Measurements from ENCODE around the gene RHBDL1.

Gene RHBDL1

DNA sequence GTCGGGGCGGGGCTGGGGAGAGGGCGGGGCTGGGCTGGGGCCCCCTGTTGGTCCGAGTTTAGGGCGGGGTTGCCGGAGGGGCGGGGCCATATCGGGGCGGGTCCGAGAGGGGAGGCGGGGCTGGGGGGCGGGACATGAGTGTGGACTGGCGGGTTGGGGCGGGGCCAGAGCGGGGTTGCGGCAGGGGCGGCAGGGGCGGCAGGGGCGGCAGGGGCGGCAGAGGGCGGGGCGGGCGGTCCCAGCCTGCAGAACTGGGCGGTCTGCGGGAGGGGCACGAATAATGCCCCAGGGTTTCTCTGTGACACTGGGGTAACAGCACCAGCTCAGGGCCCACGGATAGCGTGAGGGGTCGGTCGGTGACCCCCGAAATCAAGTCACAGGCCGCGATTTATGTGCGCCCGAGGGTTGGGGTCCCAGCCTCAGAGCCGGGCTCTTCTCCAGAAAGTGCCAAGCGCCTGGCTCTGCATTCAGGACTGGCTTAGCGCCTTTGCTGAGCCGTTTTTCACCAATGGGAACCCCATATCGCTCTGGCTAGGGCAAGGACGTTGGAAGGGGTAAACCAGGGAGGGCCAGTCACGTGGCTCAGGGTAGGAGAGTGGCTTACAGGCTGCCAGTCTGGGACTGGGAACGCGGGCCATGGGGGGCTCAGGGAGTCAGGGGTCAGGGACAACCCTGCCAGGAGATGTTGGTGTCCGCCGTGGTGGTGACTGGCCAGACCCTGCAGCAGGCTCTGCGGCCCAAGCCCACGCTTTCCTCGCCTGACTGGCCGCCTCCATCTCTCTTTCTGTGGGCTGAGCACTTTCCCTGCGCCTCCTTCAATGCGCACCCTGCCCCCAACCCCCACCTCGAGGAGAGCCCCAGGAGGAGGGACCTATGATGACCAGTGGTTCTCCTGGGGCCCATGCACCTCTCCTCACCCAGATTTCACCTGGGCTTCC, 38.1 kb upstream of the RHBDL1 start:
- no peak for DNase-seq

DNA sequence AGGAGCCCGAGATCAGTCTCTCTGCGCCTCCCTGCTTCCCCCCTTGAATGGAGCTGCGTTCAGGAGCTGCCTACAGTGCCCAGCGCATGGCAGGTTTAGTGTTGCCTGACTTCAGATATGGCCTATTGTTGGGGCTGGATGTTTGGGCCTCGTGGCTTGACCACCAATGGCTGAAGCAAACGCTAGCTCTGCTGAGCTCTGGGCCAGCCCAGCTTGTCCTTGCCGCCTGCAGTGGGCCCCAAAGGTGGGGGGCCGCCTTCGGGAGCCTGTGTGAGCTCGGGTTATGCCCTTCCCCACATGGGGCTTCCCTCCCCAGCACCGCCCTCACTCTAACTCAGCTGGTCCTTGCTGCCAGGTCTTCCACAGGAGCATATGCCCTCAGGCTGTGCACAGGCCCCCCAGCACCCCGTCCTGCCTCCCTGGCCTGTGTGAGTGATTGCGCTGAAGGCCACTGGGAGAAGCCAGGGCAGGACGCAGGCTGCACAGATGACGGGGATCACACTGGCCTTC, 37.4 kb upstream of the RHBDL1 start:
- DNase-seq = no peak

DNA sequence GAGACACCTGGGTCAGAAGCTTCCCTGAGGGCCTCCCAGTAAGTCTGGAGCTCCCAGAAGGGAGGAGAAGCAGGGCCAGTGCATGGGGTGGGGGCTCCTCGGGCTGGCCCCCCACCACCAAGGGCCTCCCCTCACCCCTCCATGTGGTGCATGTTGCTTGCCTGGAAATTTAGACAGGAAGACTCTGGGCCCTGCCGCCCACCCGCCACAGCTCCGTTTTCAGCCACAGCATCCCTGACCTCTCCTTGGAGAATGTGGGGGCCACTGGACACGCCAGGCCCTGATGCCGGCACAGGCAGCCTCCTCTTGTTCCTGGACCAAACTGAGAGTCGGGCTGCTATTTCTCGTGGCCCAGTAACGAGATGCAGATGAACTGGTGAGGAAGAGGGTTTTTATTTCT, 36.6 kb upstream of the RHBDL1 start:
- DNase-seq = no peak

DNA sequence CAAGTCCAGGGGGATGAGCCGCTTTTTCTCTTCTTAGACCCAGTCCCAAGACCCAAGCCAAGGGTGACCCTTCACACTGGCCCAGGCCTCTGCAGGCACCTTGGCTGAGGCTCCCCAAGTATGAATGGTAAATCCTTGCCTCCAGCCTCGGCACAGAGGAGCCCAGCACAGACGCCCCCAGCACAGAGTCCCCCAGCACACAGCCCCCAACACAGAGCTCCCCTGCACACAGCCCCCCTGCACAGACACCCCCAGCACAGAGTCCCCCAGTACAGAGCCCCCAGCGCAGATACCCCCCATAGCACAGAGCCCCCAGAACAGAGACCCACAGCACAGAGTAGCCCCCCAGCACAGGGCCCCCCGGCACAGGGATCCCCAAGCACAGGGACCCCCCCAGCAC, 34.9 kb upstream of the RHBDL1 start:
- DNase-seq = no peak

DNA sequence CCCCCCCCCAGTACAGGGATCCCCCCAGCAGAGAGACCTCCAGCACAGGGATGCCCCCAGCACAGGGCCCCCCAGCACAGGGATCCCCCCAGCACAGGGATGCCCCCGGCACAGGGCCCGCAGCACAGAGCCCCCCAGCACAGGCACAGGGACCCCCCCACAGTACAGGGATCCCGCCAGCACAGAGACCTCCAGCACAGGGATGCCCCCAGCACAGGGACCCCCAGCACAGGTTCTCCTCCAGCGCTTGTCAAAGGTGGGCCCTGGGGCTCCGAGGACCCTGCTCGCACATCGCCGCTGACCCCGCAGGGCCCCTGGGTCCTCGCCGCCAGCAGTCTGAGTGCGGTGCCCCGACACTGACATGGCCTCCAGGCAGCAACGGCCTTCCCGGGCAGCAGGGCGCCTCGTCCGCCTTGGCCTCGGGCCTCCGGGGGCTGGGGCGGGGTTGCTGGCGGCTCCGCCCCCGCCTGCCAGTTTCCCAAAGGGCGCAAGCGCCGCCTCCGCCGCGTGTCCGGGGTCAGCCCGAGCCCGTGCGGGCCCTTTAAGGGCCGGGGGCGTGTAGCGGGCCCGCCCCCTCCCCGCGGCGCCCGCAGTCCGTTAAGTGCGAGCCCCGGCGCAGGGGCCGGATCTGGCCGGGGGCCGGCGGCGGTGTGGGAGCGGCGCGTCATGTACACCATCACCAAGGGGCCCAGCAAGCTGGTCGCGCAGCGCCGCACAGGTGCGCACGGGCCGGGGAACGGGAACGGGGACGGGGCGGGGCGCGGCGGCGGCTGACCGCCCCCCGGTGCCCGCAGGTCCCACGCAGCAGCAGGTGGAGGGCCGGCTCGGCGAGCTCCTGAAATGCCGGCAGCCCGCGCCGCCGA, 33.9 kb upstream of the RHBDL1 start, which contains the start of gene MCRIP2:
Gene MCRIP2, plus strand, starts transcription at position 503 of the 863 bp plus-strand sequence. Its CDS starts 164 bp downstream, at position 667.
- peak; percentile 6 for DNase-seq

DNA sequence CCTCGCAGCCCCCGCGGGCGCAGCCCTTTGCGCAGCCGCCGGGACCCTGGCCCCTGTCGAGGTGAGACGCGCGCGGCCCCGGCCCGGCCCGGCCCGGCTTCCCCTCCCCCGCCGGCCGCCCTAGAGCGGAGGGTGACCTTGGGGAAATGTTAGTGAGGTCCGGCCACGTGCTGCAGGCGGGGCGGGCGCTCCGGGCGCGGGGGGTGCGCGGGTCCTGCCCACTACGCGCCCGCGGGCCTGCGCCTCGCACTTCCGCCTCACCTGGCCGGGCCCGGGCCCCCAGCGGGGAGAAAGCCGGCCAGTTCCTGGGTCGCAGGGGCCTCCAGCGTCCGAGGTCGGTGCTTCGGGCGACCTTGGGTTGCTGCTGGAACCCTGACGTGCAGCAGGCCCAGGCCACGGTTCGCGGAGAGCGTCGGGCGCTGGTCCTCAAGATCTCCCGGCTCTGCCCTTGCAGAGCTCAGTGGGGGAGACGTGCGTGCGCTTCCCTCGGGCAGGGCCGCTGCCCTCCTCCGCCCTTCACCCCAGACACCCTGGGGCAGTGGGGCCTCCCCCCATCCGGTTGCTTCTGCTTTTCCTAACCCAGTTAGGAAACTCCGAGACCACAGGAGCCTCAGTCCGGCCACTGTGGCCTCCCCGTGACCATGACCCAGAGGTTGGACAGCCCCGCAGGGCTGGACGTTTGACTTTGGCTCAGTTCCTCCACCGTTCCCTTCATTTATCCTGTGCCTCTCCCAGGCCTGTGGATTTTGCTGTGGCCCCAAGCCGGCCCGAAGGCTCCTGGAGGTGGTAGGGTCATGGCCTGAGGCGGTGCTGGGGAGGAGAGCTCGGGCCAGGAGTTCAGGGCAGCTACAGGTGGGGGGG, 33.1 kb upstream of the RHBDL1 start:
- DNase-seq = no peak

DNA sequence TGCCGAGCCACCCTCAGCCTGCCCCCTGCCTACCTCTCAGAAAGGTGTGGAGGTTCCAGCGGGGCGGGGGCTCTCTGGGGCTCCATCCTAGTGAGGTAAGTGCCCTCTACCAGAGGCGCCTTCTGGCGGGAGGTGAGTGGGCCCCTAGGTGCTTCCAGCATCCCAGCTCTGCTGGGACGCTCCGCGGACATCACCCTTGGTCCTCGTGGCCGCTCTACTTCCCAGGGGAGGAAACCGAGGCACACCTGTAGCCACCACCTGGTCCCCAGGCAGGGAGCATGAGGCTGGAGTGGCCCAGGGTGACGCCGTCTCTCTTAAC, 32.5 kb upstream of the RHBDL1 start:
- no peak for DNase-seq

DNA sequence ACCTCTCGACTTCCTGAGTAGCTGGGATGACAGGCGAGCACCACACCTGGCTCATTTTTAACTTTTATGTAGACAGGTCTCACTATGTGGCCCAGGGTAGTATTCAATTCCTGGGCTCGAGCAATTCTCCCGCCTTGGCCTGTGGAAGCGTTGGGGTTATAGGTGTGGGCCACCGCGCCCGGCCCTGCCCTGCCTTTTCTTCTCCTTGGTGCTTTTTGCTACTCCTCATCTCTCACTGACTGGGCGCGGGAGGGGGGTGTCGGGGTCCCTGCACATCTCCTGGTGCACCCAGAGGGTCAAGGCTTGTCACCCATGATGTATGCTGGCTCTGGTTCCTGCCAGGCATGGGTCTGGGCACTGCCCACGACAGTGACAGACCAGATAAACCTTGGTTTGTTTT, 30.9 kb upstream of the RHBDL1 start:
- no peak for DNase-seq

DNA sequence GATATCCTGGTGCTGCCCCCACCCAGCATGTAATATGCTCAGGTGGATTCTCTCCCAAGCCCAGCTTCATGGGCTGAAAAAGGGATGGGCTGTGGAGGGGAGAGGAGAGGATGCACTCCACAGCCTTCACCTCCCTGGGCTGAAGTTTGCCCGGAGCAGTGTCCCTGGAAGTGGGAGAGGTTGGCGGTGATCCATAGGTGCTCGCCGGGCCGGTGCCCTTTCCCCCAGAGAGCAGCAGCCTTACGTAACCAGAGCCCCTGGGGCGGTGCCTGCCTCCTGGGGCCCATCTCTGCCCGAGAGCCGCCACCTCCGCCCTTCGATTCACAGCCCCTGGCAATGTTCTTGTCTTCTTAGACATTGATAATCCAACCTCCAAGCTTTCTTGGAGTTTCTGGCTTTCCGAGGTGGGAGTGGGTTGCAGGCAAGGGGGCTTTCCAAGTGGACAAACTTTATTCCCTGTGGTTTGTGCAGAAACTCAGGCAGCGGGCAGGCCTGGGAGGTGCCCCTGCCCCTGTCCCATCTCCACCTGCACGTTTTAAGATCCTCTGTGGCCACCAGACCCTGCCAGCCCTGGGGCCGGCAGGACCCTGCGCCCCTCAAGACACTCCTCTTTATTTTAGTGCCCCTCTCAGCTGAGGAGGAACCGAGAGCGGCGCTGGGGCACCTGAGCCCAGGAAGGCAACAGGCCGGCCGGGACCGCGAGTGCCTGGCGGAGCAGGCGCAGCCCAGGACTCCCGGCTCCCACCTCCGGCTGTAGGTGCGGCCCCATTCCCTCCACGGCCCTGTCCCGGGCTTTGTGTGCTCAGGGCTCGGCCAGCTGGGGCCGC, 29.4 kb upstream of the RHBDL1 start:
- DNase-seq = no peak

DNA sequence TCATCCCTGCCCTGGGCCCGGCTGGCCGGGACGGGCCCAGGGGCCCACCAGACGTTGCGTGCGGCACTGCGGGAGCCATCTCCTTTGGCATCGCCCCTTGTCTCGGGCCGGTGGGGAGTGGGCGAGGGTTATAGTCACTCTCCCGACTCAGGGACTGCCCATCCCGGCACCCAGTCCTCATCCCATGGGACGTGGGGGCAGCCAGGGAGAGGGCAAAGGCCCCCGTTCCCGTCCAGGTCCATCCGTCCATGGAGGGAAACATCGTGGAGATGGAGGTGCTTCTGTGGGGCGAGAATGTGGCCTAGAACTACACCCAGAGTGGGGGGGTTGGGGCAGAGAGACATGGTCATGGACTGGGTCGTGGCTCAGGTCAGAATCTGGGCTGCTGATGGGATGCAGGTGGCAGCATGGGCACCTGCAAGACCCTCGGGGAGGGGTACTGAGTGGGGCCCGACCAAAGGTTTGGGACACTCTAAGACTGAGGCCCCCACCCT, 28.7 kb upstream of the RHBDL1 start:
- no peak for DNase-seq

DNA sequence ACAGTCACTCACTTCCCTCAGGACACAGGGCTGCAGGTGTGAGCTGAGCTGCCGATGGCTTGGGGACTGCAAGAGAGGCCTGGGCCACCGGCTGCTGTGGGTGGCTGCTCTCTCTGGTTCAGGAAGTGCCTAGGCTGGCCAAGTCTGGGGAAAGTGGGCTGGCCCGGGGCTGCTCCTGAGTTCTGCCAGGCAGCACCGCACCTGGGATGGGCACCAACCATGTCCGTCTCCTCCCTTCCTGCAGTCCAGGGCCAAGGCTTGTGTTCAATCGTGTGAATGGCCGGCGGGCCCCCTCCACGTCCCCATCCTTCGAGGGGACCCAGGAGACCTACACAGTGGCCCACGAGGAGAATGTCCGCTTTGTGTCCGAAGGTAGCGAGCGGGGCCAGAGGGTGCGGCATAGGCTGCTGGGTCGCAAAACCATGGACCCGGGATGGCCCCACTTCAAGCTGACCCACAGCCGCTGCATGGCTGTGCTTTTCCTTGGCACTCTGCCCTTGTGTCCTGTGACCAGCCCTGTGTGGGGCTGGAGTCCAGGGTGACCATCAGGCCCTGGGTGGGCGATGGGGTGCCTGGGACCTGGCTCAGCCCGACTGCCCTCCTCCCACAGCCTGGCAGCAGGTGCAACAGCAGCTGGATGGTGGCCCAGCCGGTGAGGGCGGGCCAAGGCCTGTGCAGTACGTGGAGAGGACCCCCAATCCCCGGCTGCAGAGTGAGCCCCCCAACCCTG, 28.1 kb upstream of the RHBDL1 start:
- DNase-seq = no peak

DNA sequence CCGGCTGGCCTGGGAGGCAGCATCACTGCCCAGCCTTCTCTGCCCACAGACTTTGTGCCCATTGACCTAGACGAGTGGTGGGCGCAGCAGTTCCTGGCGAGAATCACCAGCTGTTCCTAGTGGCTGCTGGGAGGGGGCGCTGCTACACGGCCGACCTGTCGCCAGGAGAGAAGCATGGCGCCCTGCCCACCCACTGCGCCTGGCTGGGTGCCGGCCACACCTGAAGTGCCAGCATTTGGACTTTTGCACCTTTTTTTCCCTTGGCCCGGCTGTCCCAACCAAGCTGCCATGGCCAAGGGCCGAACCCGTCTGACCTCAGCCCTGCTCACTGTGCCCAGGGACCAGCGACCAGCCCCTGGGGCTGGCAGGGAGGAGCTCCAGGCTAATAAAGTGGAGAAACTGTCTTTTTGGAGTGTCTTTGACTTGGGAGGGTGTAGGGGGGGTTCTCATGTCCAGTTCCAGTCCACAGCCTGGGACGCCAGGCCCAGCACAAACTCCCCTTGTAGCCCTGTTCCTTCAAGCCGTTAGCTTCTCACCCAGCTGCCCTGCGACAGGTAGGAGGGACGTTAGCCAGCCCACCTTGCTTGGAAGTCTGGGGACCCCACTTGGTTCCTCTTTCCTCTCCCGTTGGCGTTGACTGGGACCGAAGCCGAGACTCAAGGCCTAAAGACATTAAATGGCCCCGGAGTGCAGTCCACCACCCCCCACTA, 27.2 kb upstream of the RHBDL1 start:
- DNase-seq = no peak

DNA sequence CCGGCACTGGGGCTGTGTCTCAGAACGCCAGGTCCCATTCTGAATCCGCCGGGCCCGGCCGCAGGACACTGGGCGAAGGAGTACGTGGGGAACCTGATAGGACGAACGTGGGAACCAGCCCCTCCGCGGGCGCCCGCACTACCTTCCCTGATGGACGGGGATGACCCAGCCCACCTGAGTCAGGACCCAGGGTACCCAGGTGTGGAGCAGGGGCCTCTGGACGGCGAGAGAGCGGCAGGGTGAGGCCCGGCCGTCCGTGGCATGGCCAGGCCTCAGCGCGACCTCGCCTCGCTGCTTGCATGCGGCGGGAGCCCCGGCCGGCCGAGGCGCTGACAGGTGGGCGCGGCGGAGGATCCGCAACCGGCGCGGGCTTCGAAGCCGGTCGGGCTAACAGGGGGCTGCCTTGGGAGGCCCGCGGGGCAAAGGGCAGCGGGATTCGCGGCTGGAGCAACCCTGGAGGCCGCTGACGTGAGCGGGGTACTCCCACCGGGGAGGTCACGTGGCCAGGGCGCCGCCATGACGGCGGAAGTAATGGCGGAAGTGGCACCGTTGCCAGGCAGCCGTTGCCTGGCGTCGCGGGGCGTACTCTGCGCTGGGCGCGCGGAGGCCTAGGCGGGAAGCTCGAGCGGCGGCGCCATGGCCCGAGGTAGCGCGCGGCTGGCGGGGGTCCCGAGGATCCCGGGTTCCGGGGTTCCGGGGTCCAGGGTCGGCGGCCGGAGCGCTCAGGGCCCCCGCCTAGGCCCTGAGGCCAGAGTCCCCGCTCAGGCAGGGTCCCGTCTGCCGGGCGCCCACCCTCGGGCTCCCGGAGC, 26.5 kb upstream of the RHBDL1 start, which contains the start of gene WDR90:
Gene WDR90, plus strand, starts transcription at position 585 of the 809 bp plus-strand sequence. Its CDS starts 52 bp downstream, at position 637.
- peak; percentile 45 for DNase-seq

DNA sequence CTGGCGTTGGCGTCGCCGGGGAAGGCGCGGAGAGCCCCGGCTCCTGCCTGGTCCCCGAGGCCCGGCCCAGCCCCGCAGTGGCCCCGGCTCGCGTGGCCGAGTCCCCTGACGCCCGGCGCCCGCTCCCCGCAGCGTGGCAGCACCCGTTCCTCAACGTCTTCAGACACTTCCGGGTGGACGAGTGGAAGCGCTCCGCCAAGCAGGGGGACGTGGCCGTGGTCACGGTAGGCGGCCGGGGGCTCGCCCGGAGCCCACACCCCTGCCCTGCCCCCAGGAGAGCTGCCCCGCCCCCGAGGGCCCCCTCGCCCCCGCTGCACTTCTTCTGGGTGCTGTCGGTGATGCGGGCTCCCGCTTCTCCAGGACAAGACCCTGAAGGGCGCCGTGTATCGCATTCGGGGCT, 25.8 kb upstream of the RHBDL1 start:
- no peak for DNase-seq

DNA sequence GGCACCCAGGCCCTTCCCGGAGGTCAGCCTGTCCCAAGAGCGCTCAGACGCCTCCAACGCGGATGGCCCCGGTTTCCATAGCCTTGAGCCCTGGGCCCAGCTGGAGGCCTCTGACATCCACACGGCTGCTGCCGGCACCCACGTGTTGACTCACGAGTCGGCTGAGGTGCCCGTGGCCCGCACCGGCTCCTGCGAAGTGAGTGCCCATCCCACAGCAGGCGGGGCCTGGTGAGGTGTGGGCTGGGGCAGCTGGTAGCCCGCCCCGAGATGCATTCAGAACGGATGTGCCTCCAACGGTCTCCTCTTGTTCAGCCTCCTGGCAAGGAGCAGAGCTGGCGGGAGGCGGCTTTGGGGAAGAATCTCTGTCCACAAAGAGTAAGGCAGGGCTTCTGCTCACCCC, 23.6 kb upstream of the RHBDL1 start:
- DNase-seq = no peak

DNA sequence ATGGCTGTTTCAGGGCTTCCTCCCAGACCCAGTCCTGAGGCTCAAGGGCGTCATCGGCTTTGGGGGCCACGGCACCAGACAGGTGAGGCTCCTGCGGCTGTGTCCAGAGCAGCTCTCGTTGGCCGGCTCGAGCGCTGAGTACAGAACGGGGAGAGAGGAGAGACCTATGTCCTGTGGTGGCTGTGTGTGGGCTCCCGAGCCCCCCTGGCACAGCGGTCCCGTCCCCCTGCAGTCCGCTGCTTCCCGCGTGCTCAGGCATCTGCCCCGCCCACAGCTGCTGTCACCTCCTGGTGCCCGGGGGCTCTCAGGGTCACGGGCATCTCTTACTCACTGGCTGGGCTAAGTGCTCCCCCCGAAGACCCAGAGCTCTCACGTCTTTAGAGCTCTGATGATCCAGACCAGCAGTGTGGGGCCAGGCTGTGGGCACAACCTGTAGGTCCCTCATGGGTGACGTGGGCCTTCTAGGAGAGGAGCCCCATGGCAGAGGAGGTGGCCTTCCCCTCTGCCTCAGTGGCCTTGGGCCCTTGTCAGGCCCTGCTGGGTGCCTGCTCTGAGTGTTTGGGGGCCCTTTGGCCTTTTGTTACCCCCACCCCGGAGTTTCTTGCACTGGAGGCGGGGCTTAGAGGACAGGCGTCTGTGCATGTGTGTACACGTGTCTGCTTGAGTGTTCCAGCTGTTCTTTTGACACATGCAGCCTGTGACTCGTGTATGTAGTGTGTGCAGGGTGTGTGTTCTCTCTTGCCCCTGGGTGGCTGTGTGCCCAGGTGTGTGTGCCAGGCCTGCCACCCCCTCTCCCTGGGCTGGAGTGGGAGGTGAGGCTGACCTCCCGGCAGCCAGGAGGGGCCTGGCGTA, 22.8 kb upstream of the RHBDL1 start:
- DNase-seq = no peak

DNA sequence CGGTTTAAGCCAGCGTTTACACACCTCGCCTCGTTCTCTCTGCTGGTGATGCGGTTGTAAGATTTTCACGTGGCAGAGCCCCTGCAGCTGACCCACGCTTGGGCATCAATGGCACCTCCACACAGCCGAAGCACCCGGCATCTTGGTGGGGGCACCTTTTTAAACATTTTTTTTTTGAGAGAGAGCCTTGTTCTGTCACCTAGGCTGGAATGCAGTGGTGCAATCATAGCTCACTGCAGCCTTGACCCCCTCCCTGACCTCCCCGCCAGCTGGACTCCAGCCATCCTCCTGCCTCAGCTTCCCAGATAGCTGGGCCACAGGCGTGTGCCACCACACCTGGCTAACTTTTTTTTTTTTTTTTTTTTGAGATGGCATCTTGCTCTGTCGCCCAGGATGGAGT, 21.4 kb upstream of the RHBDL1 start:
- DNase-seq = no peak

DNA sequence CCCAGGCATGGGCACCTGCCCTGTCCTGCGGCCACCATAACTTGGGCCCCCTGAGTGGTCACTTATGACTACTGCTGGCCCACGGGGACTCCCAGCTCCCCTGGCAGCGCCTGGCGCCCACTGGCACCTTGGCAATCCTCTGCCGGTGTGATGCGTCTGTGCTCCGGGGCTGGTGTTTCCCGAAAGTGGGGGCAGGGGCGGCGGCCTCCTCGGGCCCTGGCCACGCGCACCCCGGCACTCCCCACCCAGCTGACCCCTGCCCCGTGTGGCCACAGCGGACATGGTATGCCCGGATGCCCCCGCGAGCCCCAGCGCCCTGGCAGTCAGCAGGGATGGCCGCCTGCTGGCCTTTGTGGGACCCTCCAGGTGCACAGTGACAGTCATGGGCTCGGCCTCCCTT, 18.0 kb upstream of the RHBDL1 start:
- DNase-seq = no peak

Measured in NCI-H1417 treated with DMSO at 0.1 percent for 48 hours (cell line).